Cerebellar nuclear complex (tissue), 1 donor: ENCODE data around the gene TNNI2.

Experiments used
- DNase-seq, 2 experiments: peaks; one replicate each; lab custom pipeline; 2025; lab: John Stamatoyannopoulos, UW

TNNI2 gene

DNA sequence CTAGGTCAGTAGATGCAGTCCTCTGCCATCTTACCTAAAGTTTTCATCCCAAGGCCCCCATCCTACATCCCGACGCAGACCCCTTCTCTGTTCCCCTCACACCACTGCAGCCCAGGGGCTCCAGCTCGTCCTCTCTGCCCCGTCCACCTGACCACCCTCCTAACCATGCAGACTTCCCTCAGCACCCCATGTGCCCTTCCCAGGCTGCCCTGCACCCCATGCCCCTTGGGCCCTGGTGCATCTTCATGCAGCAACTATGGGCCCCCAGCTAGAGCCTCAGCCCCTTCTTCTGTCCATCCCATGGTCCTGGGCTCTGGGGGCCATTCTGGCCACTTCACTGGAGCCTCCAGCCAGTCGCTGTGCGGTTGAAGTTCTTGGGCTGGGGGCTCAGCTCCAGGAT is 50.0 kb downstream of the TNNI2 start:
- no peak for DNase-seq

DNA sequence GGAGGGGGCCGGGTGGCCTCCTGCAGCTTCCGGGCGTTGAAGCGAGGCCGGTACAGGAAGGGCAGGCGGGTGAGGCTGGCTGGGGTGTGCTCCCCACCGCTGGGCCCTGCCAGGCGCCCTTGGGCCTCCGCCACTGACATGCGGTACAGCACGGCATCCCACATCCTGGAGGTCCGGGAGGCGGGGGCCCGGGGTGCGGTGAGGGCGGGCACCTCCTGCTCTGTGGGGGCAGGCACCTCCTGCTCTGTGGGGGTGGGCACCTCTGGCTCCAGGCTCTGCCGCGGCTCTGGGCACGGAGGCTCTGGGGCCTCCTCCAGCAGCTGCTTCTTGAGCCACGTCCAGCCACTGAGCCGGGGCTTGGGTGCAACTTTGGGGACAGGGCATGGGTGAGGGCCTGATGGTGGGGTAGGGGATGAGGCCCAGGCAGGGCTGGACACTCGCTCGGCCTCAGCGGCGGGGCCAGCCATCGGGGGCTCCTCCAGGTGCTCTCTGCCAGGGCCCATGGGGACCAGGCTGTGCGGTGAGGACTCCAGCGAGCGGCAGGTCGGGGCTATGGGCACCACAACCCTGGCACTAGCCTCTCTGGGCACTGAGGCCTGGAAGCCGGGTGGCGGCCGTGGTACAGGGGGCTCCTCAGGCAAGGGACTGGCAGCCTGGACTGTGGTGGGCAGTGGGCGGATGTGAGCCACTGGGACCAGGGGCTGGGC is 50.6 kb downstream of the TNNI2 start:
- no peak for DNase-seq

DNA sequence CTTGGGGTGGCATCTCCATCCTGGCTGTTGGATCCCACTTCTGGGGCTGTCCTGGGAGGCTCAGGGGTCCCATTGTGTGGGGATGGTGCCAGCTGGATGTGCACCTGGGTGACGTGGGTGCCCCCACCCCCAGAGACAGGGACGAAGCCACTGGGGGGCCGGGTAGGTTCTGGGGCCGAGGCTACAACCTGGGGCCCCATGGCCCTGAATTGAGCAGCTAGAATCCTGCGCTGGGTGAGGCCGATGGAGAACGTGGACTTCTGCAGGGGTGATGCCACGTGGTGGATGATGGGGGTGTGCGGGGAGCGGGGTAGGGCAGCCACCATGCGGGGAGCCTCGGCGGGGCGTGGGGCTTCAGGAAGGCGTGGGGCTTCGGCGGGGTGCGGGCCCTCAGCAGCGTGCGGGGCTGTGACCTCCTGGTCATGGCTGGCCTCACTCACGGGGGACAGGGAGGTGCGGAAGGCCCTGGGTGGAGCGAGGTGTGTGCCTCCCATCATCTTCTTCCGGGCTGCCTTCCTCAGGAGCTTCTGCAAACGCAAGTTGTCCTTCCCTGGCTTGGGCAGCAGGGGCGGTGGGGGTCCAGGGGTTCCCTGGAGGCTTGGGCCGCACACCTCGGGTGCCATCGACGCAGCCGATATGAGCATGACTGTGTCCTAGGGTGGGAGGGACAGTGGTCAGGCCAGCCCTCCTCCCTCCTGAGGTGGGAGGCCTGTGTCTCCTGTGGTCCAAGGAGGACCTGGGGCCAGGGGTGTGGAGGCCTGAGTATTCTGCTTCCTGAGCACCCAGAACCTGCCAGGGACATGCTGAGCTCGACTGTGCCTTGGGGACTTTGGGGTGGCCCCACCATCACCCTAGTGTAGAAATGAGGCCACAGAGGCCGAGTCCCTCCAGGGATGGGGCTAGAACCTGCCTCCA is 51.4 kb downstream of the TNNI2 start:
- no peak for DNase-seq
